GM19467 (cell line): ENCODE measurements around the gene ULK4.
"Not testable (repeated sequence)": the region's sequence is repeated elsewhere in the genome, so short reads cannot be mapped to it uniquely, and the experiment has no call there.

Experiments
- ATAC-seq: cut with Tn5 transposase; IDR thresholded peaks from one replicate; pipeline ENCODE4 v1.9.1; 2021; ENCODE audit warnings: mild to moderate bottlenecking, moderate library complexity; ENCODE audit not compliant: unreplicated experiment

ULK4 gene

GRCh38 chr3:41695806-41696205 is 266.1 kb downstream of the ULK4 start:
- ATAC-seq = not testable (repeated sequence)

- ATAC-seq = no peak
These were observed 268.1 kb downstream of the ULK4 start for GRCh38 chr3:41693799-41694198.

GRCh38 chr3:41690766-41691563 is 270.9 kb downstream of the ULK4 start:
- ATAC-seq = no peak

GRCh38 chr3:41688595-41689380 is 273.1 kb downstream of the ULK4 start:
- ATAC-seq = no peak

GRCh38 chr3:41684797-41685735 is 276.8 kb downstream of the ULK4 start:
- ATAC-seq = no peak

GRCh38 chr3:41683666-41684350 is 278.1 kb downstream of the ULK4 start:
- no peak for ATAC-seq

GRCh38 chr3:41682996-41683395 is 278.9 kb downstream of the ULK4 start:
- no peak for ATAC-seq

GRCh38 chr3:41682382-41682781 is 279.5 kb downstream of the ULK4 start:
- no peak for ATAC-seq

- no peak for ATAC-seq
These were observed 280.4 kb downstream of the ULK4 start for GRCh38 chr3:41681479-41681878.

GRCh38 chr3:41679374-41679773 is 282.5 kb downstream of the ULK4 start:
- no peak for ATAC-seq

GRCh38 chr3:41675102-41675501 is 286.8 kb downstream of the ULK4 start:
- not testable (repeated sequence) for ATAC-seq

GRCh38 chr3:41674449-41674848 is 287.5 kb downstream of the ULK4 start:
- ATAC-seq = no peak

- no peak for ATAC-seq
These were observed 288.3 kb downstream of the ULK4 start for GRCh38 chr3:41673650-41674049.

- ATAC-seq = no peak
These were observed 293.5 kb downstream of the ULK4 start for GRCh38 chr3:41668379-41668778.

GRCh38 chr3:41662288-41662687 is 299.6 kb downstream of the ULK4 start:
- ATAC-seq = no peak

GRCh38 chr3:41661796-41662195 is 300.1 kb downstream of the ULK4 start:
- ATAC-seq = no peak

GRCh38 chr3:41660510-41660909 is 301.4 kb downstream of the ULK4 start:
- no peak for ATAC-seq

- ATAC-seq = no peak
These were observed 308.2 kb downstream of the ULK4 start for GRCh38 chr3:41653571-41654239.

- ATAC-seq = no peak
These were observed 309.0 kb downstream of the ULK4 start for GRCh38 chr3:41652931-41653330.

- no peak for ATAC-seq
These were observed 309.4 kb downstream of the ULK4 start for GRCh38 chr3:41652506-41652905.
